ENCODE measurements around the gene MTA1. TPM values are rescaled to one million over a fixed set of nuclear protein-coding genes. Genes with fewer than 3 reads are reported as not detected.

The MTA1 gene
- total and polyA plus RNA-seq, 2 experiments from 2014 or later: 8.1 to 37.0 TPM

DNA sequence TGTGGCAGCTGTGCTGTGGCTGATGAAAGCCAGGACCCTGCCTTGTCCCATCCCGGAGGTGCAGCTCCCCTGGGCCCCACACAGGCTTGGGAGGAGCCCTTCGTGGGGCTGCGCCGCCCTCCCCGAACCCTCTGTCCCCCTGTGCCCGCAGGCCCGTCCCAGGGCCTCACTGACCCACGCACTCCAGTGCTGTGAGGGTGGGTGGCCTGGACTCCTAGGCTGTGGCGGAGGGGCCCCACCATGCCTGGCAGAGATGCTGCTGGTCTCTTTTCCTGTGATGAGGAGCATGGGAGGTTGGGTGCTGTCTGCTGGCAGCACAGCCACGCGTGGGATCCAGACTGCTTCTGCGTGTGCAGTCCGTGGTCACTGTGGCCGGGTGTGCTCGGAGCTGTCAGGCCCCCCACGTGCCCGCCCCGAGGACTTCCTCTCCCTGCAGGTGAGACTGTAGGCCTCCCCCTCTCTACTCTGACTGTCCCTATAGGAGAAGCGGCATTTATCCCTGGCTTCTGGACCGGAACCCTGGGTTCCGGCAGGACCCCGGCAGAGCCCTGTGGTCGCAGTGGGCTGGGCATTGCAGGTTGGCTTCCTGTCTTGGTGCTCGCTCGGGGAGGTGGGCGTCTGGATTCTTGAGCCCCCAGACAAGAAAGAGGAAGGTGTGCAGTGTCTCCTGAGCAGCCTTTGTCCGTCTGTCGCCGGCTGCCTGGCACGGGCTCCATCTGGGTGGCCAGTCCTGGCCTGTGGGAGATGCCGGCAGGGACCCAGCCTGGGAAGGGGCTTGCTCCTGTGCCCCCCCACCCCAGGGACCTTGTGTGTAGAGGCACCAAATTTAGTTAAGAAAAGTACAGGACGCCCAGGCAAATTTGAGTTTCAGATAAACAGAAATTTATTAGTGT lies 2.3 kb downstream of the MTA1 start:
- no peak for DNase-seq
- no peaks in the 10 kb centered on the region for H4K20me1 ChIP-seq (ENCODE audit: insufficient read depth)
- H3F3A ChIP-seq (ENCODE audit: insufficient read depth): no peaks in the 10 kb centered on the region
- 73 to 75% methylated on average over 23 to 32 of the region's 32 CpGs for WGBS, 2 experiments (ENCODE audit: low coverage in 1 of 2, low lambda C conversion rate in 2 of 2, missing lambda C conversion rate in 2 of 2)
- peaks cover 71% of the 10 kb centered on the region for H3K79me2 ChIP-seq (ENCODE audit: insufficient read depth)
- peak overlapping the region; percentile 77 for H3K4me3 ChIP-seq
- peak overlapping the region; percentile 69 for H3K4me2 ChIP-seq (ENCODE audit: unreplicated experiment)
- no peak overlapping the region for H3K27ac ChIP-seq
- H3K9ac ChIP-seq: peak overlapping the region; percentile 83; the same call in 1 of the 2 replicates
- TF ChIP-seq EZH2phosphoT487 (IDR thresholded peaks at IDR 0.05; ENCODE audit: insufficient read depth, low read depth): no peak
- in situ Hi-C loops (cut with MboI): no loop called here
- no peaks in the 10 kb centered on the region for H3K4me1 ChIP-seq (ENCODE audit: insufficient read depth)
- no peaks in the 10 kb centered on the region for H3K36me3 ChIP-seq (ENCODE audit: low read depth)
- no peaks in the 10 kb centered on the region for H3K9me3 ChIP-seq (ENCODE audit: low read depth)
- H3K27me3 ChIP-seq (replicated peaks; ENCODE audit: insufficient read depth): no peaks in the 10 kb centered on the region
- no peak overlapping the region for H2AFZ ChIP-seq
- H3K9me2 ChIP-seq (ENCODE audit: insufficient read depth): no peaks in the 10 kb centered on the region

- DNase-seq: no peak
- Histone ChIP-seq H3K4me3 (no peak overlapping the region), H3K27ac (no peak overlapping the region), H3K4me1 (ENCODE audit: insufficient read depth) (no peaks in the 10 kb centered on the region), H2AFZ (no peak overlapping the region), H4K20me1 (ENCODE audit: insufficient read depth) (no peaks in the 10 kb centered on the region), H3K9me3 (ENCODE audit: low read depth) (no peaks in the 10 kb centered on the region), H3K9me2 (ENCODE audit: insufficient read depth) (no peaks in the 10 kb centered on the region), H3K79me2 (ENCODE audit: insufficient read depth) (peaks cover 80% of the 10 kb centered on the region), H3K4me2 (ENCODE audit: unreplicated experiment) (no peak overlapping the region), H3F3A (ENCODE audit: insufficient read depth) (no peaks in the 10 kb centered on the region), H3K27me3 (replicated peaks; ENCODE audit: insufficient read depth) (no peaks in the 10 kb centered on the region), H3K9ac (no peak overlapping the region), H3K36me3 (ENCODE audit: low read depth) (no peaks in the 10 kb centered on the region)
- in situ Hi-C loops (cut with MboI): no loop called here
- WGBS, 2 experiments (ENCODE audit: low coverage in 1 of 2, low lambda C conversion rate in 2 of 2, missing lambda C conversion rate in 2 of 2): 79 to 80% methylated on average over 21 of the region's 21 CpGs
- TF ChIP-seq EZH2 (IDR thresholded peaks at IDR 0.05; ENCODE audit: insufficient read depth, poor library complexity, severe bottlenecking) (no peak), EZH2phosphoT487 (IDR thresholded peaks at IDR 0.05; ENCODE audit: insufficient read depth, low read depth) (no peak)
These were observed 3.3 kb downstream of the MTA1 start for GRCh38 chr14:105422695-105423487.

- no peaks in the 10 kb centered on the region for H3K9me2 ChIP-seq (ENCODE audit: insufficient read depth)
- H3K4me2 ChIP-seq (ENCODE audit: unreplicated experiment): no peak overlapping the region
- no peaks in the 10 kb centered on the region for H3K36me3 ChIP-seq (ENCODE audit: low read depth)
- no peak overlapping the region for H3K27ac ChIP-seq
- in situ Hi-C loops (cut with MboI): no loop called here
- no peak overlapping the region for H3K9ac ChIP-seq
- WGBS, 2 experiments (ENCODE audit: low coverage in 1 of 2, low lambda C conversion rate in 2 of 2, missing lambda C conversion rate in 2 of 2): 94 to 96% methylated on average over 20 to 21 of the region's 21 CpGs
- H3K4me1 ChIP-seq (ENCODE audit: insufficient read depth): no peaks in the 10 kb centered on the region
- DNase-seq: no peak
- peaks cover 88% of the 10 kb centered on the region for H3K79me2 ChIP-seq (ENCODE audit: insufficient read depth)
- no peaks in the 10 kb centered on the region for H3K9me3 ChIP-seq (ENCODE audit: low read depth)
- no peaks in the 10 kb centered on the region for H4K20me1 ChIP-seq (ENCODE audit: insufficient read depth)
- no peaks in the 10 kb centered on the region for H3K27me3 ChIP-seq (replicated peaks; ENCODE audit: insufficient read depth)
- no peak overlapping the region for H2AFZ ChIP-seq
- TF ChIP-seq EZH2 (IDR thresholded peaks at IDR 0.05; ENCODE audit: insufficient read depth, poor library complexity, severe bottlenecking): no peak
- no peak for TF ChIP-seq EZH2phosphoT487 (IDR thresholded peaks at IDR 0.05; ENCODE audit: insufficient read depth, low read depth)
- no peak overlapping the region for H3K4me3 ChIP-seq
- H3F3A ChIP-seq (ENCODE audit: insufficient read depth): no peaks in the 10 kb centered on the region
These were observed 4.0 kb downstream of the MTA1 start for GRCh38 chr14:105423488-105424195.

DNA sequence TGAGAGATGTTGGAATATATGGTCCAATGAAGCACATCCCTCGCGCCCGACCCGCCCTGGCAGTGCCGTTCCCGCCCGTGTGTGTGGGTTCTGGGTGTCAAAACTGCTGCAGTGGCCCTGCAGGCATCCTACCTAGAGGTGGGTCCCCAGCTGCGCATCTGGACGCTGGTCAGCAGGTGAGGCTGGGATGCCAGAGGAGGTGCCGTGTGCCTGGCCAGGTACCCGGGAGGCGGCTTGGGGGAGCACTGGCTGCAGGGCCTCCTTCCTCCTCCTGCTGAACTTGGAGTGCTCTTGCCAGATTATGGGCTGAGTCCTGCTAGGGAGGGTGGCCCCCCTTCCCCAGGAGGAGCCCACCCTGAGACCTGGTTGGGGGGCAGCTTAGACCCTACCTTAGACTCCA lies 5.2 kb downstream of the MTA1 start:
- TF ChIP-seq EZH2 (IDR thresholded peaks at IDR 0.05; ENCODE audit: insufficient read depth, poor library complexity, severe bottlenecking): no peak
- H3K9me3 ChIP-seq (ENCODE audit: low read depth): no peaks in the 10 kb centered on the region
- 98% methylated on average over 12 of the region's 12 CpGs for WGBS, 2 experiments (ENCODE audit: low coverage in 1 of 2, low lambda C conversion rate in 2 of 2, missing lambda C conversion rate in 2 of 2)
- in situ Hi-C loops (cut with MboI): no loop called here
- no peak overlapping the region for H2AFZ ChIP-seq
- no peaks in the 10 kb centered on the region for H3F3A ChIP-seq (ENCODE audit: insufficient read depth)
- no peaks in the 10 kb centered on the region for H4K20me1 ChIP-seq (ENCODE audit: insufficient read depth)
- H3K4me3 ChIP-seq: no peak overlapping the region
- no peak overlapping the region for H3K27ac ChIP-seq
- no peak for DNase-seq
- no peak overlapping the region for H3K9ac ChIP-seq
- H3K4me2 ChIP-seq (ENCODE audit: unreplicated experiment): no peak overlapping the region
- H3K4me1 ChIP-seq (ENCODE audit: insufficient read depth): no peaks in the 10 kb centered on the region
- H3K36me3 ChIP-seq (ENCODE audit: low read depth): no peaks in the 10 kb centered on the region
- H3K27me3 ChIP-seq (replicated peaks; ENCODE audit: insufficient read depth): no peaks in the 10 kb centered on the region
- H3K79me2 ChIP-seq (ENCODE audit: insufficient read depth): peaks cover 95% of the 10 kb centered on the region
- H3K9me2 ChIP-seq (ENCODE audit: insufficient read depth): no peaks in the 10 kb centered on the region
